Stimulated activated CD4-positive, alpha-beta T cell treated with anti-CD3 and anti-CD28 coated beads, Interleukin-1b, Interleukin-23, amount 100 ng/mL, for 48 hours (primary cell): ENCODE results near the gene CRYGD.
"Not testable (repeated sequence)": the region's sequence is repeated elsewhere in the genome, so short reads cannot be mapped to it uniquely, and the experiment has no call there.

Experiments
- DNase-seq: peaks from one replicate; pipeline ENCODE4 v3.0.0-alpha.2; 2020

CRYGD gene

DNA sequence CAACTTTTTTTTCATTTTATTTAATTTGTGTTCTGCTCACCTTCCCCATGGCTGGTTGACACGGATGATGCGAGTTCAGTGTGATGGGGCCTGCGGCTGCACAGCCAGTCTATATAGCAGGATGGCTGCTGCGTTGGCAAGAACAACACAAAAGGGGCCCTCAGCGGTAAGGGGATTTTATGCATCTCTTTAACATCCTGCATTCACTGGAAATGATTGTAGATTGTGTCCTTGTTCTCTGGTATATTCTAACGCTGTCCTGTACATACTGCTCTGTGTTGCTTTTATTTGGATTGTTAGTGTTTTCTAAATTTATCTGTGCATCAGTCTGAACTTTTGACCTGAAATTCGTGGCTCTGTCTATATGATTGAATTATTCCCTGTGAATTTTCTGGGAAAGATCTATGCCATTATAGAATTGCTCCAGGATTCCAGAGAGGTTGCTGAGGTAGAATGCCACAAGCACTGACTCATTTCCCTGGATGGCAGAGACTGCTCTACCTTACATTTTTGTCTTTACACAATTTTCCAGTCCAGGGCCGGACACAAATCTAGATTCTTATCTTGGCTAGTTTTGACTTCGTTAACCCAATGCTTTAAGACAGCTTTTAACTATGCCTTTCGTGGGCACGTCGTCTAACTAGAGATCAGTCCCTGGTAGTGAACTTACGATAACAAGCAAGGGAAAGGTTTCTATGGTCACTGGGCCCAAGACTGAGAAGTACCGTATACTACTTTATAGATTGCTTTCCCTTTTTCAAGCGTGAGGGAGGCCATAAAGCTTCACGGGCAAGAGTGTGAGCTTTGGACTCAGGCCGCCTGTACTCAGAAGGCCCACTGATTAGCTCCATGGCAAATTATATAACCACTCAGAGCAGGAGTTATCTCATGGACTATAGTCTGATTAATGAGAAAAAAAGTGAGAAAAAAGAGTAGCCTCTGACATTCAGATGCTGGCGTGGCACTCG, 5.7 kb upstream of the CRYGD start, which contains the start of gene CRYGC:
Gene CRYGC, minus strand, starts transcription at position 85 of the 968 bp plus-strand sequence. Its CDS starts 36 bp downstream, at position 49.
- no peak for DNase-seq

DNA sequence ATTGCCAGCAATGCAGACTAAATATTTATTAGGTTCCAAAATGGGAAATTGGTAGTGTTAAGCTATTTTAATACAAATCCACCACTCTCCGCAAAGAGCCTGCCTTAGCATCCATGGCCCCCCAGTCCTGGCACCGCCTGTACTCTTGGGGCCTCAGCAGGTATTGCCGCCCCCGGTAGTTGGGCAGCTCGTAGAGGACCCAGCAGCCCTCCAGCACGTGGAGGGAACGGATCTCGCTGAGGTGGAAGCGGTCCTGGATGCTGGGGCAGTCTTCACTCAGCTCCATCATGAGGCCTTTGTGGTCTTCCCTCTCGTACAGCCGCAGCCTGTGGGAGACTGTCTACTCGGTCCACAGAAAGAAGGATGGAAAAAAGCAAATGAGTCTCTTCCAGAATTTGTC, 3.8 kb upstream of the CRYGD start:
- DNase-seq: no peak

DNA sequence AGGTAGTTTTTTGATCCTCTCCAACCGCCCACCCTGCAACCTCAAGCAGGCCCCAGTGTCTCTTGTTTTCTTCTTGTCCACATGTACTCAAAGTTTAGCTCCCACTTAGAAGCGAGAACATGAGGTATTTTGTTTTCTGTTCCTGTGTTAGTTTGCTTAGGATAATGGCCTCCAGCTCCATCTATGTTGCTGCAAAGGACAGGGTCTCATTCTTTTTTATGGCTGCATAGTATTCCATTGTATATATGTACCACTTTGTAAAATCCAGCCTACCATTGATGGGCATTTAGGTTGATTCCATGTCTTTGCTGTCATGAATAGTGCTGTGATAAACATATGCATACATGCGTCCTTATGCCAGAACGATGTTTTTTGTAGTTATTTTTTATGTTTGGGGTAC, 2.8 kb upstream of the CRYGD start:
- DNase-seq: no peak

DNA sequence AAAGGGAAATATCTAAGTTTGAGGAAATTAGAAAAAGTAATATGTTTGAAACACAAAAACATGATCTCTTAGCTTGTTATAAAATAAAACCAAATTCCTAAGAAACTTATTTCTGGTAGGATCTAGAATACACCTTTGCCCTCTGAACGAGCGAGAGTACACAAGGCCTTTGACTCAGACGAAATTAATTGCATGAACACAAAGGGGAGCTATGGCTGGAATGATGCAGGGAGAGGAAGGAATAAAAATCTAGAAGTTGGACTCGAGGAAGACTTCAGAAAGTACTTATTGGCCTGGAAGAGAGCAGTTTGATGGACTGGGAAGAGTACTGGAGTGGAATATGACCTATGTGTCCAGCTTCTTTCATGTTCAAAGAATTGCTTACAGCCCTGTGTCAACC, 927 bp upstream of the CRYGD start:
- no peak for DNase-seq

DNA sequence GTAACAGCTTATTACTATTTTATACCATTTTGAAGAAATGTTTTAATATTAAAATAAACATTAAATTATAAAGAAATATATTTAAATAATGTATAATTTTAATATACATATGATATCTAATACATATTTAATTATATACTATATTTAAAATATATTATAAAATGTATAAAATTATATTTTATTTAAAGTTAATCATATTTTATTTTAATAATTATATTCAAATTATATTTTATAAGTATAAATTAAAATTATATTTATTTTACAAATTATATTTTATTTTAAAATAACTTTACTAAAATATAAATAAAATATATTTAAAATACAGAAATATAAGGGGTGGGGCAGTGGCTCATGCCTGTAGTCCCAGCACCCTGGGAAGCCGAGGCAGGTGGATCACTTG, 2.1 kb downstream of the CRYGD start:
- DNase-seq: no peak

DNA sequence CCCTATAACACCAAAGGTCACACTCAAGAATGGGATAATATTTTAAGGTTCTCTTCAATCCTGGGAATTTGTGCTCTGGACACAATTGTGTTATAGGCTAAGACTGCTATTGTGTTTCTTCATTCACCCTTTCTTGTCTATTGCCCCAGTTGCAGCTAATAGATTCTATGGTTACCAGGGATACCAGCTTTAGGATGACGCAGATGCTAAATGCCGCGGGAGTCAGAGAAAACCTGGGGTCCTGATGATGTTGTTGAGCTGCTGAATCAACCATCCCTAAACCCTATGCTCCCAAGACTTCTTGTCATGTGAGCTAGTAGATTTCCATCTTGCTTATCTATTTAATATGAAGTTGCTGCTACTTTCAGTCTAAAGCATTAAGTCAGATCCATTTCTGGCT, 5.4 kb downstream of the CRYGD start:
- DNase-seq: no peak

DNA sequence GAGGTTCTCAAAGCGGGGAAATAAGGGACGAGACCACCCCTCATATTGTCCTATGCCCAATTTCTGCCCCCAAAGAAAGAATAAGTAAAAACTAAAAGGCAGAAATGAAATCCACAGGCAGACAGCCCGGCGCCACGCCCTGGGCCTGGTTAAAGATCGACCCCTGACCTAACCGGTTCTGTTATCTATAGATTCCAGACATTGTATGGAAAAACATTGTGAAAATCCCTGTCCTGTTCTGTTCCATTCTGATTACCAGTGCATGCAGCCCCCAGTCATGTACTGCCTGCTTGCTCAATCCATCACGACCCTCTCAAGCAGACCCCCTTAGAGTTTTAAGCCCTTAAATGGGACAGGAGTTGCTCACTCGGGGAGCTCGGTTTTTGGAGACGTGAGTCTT, 6.9 kb downstream of the CRYGD start:
- DNase-seq: not testable (repeated sequence)

DNA sequence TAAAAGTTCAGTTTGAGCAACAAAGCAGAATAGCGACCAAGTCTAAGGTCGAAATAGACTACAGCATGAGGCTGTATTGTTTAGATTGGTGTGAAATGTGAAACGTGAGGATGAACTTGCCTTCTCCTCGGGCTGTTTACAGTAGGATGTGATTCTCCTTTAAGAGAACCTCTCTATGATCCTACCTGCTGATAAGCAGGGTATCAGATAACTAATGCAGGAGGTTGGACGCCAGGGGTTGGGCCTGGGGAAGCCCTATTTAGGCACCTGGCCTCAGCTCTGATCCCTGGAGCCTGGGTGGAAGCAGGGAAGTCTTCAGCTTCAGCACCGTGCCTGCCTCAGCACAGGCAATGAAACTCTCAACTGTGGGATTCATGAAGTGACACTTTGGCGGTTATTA, 11.4 kb downstream of the CRYGD start:
- no peak for DNase-seq

DNA sequence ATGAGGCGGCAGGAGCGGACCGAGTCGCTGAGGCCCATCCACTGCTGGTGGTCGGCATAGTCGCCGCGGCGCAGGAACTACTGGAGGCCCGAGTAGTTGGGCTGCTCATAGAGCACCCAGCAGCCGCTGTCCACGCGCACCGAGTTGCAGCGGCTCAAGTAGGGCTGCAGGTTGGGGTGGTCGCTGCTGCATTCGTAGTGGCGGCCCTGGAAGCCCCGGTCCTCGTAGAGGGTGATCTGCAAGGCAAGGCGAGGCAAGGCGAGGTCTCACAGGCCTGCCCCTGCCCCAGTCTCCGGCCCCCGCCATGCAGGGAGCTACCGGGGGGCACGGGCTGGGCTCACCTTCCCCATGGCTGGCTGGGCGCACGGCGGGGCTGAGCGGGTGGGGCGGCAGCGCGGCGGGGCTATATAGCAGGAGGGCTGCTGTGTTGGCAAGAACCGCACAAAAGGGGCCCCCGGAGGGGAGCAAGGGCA, 12.0 kb downstream of the CRYGD start:
- not testable (repeated sequence) for DNase-seq

DNA sequence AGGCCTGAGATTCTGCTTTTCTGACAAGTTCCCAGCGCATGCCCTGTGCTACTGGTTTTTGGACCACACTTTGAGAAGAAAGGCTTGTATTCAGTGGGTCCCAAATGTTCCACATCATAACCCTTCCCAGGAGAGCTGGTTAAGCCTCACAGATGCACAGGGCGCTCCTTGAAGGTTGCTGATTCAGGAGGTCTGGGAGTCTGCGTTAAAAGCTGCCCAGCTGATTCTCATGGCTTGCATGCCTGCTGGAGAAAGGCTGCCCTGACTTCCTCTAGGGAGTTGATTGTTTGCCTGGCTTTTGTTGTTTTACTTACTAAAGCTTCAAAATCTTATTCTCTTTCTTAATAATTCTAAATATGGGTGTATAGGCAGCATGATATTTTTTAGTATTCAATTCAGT, 20.7 kb downstream of the CRYGD start:
- DNase-seq: no peak

DNA sequence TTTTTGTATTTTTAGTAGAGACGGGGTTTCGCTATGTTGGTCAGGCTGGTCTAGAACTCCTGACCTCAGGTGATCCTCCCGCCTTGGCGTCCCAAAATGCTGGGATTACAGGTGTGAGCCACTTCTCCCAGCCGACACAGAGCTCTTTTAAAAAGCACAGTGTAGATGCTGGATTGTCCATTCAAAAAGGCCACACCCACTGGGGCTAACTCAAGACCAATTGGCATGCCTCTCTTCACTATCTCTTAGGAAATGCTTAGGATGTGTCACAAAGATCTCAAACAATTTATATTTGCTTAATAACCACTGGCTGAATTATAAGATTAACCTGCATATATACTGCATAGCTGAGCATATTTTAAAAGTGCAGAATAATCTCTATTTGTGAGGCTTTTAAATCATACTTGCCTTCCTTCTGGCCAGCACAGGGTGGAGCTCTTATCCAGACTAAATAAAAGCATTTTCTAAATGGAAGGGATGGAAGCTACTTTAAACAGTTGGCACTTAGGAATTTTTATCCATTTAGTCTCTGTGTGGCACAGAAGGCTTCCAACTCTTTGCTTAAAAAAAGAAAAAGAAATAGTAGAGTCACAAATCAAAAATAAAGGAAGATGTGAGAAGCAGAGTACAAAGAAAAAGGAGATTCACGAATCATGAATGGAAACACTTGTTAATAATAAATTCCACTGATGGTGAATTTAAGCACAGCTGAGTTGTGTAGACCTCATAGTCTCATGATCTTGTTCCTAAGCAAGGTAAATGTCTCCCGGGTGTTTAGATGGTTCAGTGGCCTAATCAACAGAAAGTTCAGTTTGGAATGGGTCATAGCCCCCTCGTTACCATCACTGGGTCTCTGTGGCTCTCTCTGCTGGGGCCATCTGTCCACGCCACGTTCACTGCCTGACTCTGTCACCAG, 22.4 kb downstream of the CRYGD start:
- no peak for DNase-seq

DNA sequence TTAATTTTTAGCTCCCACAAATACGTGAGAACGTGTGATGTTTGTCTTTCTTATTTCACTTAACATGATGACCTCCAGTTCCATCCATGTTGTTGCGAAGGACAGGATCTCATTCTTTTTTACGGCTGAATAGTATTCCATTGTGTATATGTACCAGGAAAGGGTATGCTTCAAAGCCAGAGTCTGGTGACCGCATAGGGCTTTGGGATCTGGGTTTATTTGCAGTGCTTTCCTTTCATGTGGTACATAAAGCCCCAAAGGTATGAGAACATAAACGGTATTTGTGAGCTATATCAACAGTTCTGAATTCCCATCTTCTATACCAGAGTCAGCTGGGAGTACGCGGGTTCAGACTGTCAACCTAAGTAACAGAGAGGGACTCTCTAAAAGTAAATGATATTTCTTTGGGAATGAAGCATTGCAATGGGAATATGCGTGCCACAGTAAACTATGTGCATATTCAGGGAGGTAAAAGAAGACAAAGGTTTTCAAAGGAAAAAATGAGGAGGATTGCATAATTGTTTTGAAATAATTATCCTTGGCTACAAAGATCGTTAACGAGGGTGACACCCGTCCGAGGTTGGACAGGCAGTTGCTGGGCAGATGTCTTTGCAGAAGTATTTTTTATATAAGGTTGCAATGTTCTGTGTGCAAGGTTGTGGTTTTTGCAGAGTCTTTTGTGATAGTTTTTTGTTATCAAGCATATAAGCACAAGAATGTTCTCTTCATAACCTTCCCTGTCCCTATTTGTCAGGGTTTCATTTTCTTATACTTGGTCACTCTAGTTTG, 24.4 kb downstream of the CRYGD start:
- no peak for DNase-seq

DNA sequence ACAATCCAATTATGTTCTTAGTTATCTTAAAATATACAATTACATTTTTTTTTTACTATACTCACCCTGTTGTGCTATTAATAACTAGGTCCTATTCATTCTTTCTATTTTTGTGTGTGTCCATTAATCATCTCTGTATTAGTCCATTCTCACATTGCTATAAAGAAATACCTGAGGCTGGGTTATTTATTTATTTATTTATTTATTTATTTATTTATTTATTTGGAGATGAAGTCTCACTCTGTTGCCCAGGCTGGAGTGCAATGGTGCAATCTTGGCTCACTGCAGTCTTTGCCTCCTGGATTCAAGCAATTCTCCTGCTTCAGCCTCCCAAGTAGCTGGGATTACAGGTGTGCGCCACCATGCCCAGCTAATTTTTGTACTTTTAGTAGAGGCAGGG, 25.6 kb downstream of the CRYGD start:
- DNase-seq: not testable (repeated sequence)

DNA sequence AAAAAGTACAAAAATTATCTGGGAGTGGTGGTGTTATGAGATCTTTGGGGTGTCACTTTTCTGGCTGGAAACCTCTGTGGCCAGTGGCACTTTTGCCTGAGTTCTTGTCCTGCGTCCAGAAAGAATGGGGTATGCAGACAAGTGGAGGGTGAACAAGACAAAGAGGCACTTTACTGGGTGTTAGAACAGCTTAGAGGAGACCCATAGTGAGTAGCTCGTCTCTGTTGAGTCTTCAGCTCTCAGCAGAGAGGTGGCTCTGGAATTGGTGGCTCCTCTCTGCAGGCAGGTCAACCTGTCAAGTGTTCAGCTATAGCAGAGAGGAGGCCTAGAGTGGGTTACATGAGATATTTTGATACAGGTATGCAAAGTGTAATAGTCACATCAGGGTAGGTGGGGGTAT, 26.1 kb downstream of the CRYGD start:
- no peak for DNase-seq

DNA sequence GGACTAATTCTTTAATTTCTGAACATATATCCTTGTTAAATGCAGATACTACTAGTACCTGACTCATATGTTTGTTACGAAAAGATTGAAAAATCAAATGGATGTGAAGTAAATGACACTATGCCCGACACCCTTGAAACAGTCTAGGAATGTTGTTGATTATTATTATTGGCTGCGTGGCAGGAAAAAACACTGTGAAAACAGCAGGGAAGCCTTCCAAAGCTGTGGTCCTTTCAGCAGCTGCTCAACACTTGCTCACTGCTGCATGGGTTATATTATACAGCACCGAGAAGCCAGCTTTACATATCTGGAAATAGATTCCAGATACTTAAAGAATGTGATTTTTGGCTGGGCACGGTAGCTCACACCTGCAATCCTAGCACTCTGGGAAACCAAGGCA, 26.5 kb downstream of the CRYGD start:
- DNase-seq: no peak

DNA sequence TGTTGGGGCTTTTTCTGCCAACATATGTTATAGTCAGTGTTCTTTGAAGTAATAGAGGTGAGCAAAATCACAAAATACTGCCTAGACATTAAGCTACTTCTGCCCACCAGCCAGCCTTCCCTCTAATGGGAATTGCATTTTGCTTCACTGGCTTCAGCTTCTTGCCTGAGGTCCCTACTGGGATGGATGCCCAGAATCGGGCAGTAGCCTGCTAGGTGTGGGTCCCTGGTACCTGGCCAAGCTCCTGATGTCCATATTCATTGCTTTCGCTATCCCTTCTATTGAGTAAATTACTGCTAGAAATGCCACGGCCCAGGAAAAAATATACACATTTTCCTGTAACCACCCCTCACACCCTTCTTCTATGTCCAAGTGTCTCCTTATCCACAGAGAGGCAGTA, 27.0 kb downstream of the CRYGD start:
- no peak for DNase-seq

DNA sequence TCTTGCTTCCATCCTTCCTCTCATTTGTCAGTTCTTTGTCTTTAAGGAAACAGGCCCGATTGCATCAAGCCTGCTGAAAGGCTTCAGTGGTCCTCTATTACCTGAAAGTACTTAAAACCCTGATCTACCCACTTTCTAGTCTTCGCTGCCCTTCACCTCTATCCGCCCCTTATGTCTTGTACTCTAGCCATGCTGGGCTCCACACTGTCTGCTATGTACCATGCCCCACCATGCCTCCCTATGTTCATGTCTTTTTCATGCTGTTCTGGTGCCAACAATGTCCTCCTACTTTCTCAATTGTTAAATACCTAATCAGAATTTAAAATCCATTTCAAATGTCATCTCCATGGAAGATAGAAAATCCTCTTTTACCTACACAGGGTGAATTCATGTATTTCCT, 28.2 kb downstream of the CRYGD start:
- DNase-seq: no peak

DNA sequence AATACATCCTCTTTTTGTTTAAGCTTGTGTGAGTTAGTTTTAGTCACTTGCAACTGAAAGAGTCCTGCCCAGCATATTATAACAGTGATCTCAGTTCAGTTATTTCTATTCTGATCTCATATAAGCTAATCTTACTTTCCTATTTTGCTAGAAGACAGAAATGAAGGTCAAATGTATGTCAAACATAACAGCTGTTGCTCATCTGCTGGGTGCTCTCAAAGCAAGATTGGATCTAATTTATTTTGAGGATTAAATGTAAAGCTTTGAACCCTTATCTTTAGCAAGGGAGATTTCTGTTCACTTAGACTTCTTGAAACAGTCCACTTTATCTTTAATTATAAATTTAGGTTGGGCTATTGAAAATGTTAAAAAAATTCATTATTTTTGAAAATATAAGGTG, 31.2 kb downstream of the CRYGD start:
- no peak for DNase-seq

DNA sequence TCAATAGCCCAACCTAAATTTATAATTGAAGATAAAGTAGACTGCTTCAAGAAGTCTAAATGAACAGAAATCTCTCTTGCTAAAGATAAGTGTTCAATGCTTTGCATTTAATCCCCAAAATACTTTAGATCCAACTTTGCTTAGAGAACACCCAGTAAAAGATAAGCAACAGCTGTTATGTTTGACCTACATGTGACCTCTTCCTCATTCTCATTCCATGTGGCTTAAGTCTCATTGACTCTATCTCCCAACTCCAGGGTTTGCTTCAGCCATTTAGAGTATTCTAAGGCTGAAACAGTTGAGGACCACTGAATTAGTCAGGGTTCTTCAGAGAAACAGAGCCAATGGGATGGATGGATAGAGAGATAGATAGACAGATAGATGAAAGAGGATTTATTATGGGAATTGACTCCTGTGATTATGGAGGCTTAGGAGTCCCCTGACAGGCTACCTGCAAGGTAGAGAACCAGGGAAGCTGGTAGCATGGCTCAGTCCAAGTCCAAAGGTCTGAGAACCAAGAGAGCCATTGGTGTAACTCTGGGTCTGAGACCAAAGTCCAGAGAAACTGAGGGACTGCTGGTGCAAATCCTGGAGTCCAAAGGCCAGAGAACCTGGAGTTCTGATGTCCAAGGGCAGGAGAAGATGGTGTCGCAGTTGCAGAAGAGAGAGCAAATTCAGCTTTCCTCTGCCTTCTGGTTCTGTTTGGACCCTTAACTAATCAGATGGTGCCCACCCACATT, 32.1 kb downstream of the CRYGD start:
- no peak for DNase-seq

DNA sequence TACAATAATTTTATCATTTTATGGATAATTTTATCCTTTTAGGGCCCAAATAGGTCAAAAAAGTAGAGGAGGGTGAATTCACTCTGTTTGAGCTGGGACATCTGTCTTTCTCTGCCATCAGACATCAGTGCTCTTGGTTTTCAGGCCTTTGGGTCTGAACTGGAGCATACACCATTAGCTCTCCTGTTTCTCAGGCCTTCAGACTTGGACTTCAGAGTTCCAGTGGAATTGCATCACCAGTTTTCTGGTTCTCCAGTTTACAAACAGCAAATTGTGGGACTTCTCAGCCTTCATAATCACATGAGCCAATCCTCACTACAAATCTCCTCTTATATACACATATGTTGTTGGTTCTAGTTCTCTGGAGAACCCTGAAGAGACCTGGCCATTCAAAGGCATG, 33.9 kb downstream of the CRYGD start:
- DNase-seq: no peak

DNA sequence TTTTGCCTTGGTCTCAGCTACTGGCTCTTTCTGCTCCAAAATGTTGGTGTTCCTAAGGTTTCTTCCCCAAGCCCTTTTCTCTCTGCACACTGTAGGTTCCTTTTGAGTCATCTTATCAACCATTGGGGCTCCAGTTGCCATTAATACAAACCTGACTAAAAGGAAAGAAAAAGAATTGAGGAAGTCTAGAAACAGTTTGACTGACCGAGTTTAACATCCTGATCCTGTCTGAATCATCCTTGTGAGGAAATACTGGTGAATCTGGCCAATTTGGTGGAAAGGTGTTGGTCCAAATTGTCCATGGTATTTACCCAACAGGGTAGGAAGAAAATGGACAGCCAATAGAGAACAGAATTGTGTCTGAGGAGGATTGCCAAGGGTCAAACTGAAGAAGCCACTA, 38.3 kb downstream of the CRYGD start:
- DNase-seq: no peak

DNA sequence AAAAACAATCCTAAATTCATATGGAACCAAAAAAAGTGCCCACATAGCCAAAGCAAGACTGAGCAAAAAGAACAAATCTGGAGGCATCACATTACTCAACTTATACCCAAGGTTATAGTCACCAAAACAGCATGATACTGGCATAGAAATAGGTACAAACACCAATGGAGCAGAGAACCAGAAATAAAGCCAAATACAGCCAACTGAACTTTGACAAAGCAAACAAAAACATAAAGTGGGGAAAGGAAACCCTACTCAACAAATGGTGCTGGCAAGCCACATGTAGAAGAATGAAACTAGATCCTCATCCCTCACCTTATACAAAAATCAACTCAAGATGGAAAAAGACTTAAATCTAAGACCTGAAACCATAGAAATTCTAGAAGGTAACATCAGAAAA, 40.5 kb downstream of the CRYGD start:
- DNase-seq: no peak
